SHP77 (cell line): ENCODE data around the gene DSCAM.
"Not testable (repeated sequence)": the region's sequence is repeated elsewhere in the genome, so short reads cannot be mapped to it uniquely, and the experiment has no call there.

Source experiments
- DNase-seq, 2 experiments: peaks; one replicate each; lab custom pipeline; 2025; lab: John Stamatoyannopoulos, UW

DSCAM gene

DNA sequence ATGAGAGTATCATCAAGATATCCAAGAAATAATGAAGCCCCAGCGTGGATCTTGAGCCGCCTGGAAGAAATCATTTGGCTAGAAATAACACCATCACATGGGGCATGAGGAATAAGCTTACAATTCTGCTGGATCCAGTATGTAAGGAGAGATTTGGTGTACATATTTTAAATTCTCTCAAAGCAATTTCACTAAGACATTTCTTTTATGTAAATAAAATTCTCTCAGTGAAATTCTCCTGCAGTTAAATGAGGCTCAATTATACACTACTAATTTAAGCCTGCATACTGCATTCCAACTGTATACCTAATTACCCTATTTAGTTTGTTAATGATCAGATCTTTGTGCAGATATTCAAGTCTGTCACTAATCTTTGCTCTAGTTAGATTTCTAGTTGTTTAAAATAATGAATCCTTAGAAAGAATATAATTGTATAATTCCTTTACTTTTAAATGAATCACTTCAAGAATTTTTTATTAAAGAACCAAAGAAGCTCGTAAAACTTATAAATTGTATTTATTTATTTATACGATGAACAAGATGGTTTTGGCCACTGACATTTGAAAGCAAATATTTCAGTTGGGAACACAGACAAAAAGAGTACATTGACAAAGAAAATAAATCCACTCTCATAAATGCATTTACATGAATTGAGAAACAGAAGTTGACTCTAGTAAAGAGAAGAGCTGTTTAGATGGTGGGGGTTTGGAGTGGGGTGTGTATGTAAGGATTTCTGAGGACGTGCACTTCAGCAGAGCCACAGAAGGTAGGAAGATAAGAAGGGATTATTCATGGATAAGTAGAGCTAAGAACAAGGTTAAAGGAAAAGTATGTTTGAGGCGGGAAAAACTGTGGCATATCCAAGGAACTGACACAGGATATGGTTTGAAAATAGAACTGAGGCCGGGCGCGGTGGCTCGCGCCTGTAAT, 466.8 kb downstream of the DSCAM start:
- DNase-seq = no peak

- no peak for DNase-seq
Observed at GRCh38 chr21:40377135-40377534, 469.8 kb downstream of the DSCAM start.

DNA sequence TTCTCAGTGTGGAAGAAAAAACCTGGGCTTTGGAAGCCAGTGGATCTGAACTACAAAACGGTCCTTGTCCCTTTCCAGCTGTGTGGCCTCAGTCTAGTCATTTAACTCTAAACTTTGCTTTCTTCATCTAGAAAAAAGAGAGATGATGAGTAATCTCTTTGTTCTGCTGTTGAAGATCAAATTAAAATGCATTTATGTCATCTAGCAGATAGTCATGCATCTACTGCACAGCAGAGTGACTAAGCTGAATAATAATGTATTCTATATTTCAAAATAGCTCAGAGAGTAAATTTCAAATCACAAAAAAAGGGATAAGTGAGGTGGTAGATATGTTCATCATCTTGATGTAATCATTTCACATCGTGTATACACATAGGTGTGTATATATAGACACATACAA, 473.2 kb downstream of the DSCAM start:
- DNase-seq = no peak

GRCh38 chr21:40372506-40372905, 474.5 kb downstream of the DSCAM start:
- no peak for DNase-seq

DNA sequence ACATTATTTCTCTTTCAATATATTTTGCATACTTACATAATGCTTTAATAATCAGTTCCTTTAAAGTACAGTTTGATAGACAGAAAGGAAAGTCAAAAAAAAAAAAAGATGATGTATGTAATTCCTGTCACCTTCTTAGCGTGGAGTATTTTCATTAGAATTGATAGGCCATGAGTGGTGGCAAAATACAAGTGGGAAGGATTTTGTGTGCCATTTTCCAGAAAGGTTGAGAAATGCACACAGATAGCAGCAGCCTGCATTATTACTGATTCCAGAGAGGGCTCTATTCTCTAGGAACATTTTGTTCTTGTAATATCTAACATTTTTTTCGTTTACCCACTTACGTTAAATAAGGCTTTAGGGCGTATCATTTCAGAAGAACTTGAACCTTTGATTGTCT, 475.6 kb downstream of the DSCAM start:
- no peak for DNase-seq

- DNase-seq = no peak
Observed at GRCh38 chr21:40356644-40357043, 490.3 kb downstream of the DSCAM start.

DNA sequence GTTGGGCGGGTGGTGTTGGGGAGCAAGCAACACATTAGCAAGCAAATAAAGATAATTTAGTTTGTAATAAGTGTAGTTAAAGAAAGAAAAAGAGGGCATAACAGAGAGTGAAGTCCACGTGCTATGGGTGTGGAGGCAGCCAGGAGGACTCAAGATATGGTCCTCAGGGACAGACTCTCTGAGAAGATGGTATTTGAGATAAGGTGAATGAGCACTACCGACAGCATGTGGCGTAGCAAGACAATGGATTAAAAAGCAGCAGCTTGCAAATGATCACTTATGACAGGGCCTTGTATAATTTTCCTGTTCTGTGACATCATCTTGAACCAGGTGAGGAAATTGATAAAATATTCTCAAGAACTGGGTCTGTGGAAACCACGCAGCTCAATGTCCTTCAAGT, 491.9 kb downstream of the DSCAM start:
- DNase-seq = no peak

GRCh38 chr21:40351006-40351405, 496.0 kb downstream of the DSCAM start:
- no peak for DNase-seq

DNA sequence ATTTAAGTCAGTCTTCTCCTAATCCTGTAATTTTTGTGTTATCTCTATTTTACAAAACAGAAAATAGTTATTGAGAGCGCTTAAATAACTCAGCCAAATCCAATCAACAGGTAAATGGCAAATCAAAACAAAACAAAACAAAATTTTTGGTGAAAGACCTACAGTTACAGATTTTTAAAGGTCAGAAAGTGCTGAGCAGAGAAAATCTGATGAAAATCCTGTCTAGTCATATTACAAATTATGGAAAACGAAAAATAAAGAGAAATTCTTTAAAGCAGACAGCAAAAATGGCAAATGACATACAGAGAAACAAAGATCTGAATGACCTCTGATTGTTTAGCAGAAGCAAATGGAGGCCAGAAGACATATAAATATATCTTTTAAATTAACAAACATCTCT, 497.4 kb downstream of the DSCAM start:
- no peak for DNase-seq

DNA sequence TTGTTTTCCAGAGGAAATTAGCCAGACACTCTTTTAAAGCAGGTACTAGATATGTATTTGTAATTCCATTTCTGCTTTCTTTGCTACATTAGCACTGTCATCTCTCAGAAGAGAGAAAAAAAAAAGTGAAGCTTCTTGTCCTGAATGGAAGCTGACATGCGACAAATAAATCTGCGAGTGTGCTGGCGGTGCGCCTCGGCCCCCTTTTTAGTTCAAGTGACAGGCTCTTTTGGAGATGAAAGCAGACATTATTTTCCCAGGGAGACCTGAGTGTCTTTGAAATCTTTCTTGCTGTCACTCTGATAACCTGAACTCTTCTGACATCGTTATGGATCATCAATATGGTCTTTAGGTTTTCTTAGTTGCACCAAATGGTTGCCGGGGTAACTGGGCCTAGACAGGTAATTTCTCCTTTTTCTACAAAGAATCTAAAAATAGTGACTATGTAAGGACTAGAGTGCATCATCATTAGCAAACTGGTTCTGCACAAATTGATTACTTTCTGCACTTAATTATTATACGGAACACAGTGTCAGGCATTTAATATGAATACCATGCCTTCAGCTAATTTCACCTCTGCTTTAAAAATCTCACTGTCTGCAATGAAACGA, 501.1 kb downstream of the DSCAM start:
- no peak for DNase-seq

DNA sequence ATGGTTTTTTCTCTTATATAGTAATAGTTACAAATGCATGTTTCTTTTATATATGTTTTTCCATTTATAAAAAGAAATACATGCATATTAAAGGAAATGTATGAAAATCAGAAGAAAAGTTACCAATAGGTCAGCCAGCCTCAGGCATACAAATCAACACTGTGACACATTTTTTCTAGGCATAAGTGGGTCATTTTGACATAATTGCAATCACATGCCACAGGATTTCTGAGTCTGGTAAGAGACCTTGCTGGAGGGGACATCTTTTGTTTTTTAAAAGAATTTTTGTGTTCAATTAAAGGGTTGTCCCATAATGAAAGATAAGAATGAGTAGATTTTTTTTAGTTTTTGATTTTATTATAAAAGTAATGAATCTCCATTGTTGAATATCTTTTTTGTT, 506.6 kb downstream of the DSCAM start:
- DNase-seq = no peak

DNA sequence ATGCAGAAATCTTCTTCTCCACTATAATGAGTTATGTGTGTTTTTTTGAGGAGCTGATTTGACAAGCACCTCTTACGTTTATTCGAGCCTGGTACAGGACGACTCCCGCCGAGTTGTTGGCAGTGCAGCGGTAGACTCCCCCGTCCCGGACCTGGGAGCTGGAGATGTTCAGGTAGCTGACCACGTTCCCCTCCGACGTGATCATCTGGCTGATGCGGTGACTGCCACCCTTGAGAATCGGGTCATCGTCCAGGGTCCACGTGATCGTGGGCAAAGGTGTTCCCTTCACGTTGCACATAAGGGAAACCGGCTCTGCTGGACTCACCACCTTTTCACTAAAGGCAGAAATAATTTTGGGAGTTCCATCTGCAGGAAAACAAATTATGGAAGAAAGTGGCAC, 507.9 kb downstream of the DSCAM start:
- no peak for DNase-seq

DNA sequence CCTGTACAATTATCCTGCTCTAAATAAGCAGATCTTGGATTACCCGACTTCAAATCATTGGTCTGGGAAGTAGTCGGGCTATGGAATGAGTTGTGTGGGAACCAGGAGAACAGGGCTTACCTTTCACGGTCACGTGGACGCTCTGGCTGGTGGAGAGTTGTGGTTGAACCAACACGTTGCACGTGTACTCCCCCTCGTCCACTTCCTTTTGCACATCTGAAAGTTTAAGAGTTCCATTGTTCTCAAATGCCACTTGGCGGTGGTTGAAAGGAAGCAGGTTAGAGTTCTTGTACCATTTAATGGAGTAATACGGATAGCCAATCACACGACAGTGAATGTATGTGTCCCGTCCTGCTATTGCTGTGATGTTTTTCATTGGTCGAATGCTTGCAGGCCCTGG, 509.0 kb downstream of the DSCAM start:
- no peak for DNase-seq

- DNase-seq = no peak
Observed at GRCh38 chr21:40335704-40336103, 511.3 kb downstream of the DSCAM start.

DNA sequence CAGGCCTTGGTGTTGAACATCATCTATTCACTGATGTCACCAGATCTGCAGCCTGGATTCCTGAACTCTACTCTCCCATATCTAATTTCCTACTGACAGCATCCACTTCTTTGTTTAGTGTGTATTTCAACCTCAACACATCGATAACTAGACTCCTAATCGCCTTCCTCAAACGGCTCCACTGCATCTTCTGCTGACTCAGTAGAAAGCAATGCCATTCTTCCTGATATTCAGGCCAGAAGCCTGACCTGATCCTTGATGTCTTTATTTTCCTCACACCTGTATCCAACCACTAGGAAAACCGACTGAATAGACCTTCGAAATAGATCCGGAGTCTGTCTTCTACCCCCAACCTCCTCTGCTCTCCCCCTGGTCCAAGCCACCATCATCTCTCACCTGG, 512.8 kb downstream of the DSCAM start:
- no peak for DNase-seq

DNA sequence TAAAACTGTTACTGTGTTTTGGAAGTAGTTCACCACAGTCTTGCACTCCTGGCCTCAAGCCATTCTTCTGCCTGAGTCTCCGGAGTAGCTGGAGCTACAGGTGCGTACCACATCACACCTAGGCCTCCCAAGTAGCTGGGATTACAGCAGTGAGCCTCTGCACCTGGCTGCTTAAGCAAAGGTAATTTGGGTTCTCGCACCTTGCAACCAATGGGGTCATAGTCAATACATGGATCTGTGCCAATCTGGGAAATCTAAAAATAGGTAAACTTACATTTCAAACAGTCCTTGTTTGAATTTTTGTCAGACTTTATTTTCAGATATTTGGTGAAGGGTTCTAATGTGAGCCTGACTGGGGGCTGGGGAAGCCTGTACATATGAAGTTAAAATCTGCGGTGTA, 513.2 kb downstream of the DSCAM start:
- no peak for DNase-seq

GRCh38 chr21:40331804-40332203, 515.2 kb downstream of the DSCAM start:
- no peak for DNase-seq

- DNase-seq = no peak
Observed at GRCh38 chr21:40331172-40331571, 515.8 kb downstream of the DSCAM start.

DNA sequence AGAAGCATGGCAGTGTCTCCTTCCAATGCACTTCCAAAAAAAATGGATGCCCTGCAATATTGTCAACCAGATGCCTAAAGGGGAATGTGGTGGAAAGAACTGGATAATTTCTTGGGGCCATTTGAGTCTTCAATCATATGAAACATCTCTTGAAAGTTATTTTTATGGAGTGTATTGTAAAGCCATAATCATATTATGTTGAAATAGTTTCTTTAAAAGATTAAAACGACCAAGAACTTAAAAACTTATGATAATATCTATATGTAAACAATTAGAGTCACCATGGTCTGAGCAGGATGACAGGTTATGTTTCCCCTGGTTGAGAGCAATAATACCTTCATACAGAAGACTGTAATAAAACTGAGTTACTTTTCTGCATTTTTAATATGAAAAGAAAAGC, 522.6 kb downstream of the DSCAM start:
- no peak for DNase-seq

GRCh38 chr21:40320718-40321117, 526.2 kb downstream of the DSCAM start:
- DNase-seq = not testable (repeated sequence)

DNA sequence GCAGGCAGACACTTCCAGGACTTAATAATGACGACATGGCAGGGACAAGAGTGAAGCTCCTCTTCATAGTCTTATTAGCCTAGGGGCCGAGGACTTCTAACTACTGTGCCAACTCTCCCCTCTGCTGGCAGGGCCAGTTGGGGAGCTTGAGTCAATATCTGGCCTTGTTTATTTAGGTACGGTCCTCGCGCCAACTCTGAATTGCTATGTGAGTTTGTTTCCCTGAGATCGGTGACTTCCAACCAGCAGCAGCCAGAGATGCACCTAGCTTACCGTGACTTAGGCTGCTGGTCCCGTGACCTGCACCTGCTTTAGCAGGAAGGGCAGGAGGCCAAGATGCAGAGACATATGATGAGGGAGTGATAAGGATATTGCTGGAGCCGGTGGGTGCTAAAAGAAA, 528.6 kb downstream of the DSCAM start:
- no peak for DNase-seq

DNA sequence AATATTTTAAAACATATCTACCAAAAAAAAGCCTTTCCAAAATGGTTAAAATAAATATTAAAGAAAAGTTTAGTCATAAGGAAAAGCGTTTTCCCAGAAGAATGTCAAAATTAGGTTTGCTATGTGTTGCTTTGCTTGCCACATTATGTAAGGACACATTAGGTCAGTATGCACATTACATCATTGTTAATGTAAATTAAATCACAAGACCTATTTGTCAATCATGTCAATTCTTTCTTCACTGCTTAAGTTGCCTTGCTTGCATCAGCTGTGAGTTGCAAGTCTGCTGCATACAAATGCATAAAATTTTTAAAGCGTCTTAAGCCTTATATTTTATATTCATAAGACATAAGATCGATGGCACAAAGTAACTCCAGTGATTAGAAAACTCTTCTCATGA, 530.9 kb downstream of the DSCAM start:
- no peak for DNase-seq

DNA sequence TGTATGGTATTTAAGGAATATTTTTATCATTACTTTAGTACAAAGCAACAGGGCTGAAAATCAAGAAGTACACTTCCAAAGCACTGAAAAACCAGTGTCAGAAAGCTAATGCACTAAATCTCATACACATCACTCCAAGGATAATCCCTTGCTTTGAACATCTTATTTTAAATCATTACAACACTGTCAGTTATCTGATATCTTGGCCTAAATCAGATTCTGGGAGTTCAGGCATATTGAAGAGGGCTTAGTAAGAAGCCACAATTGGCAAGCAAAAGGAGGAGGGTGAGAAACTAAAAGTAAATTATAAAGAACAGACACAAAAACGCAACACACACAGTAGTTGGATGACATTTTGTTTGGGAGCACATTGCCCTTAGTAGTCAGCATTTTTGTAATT, 531.3 kb downstream of the DSCAM start:
- DNase-seq = no peak

DNA sequence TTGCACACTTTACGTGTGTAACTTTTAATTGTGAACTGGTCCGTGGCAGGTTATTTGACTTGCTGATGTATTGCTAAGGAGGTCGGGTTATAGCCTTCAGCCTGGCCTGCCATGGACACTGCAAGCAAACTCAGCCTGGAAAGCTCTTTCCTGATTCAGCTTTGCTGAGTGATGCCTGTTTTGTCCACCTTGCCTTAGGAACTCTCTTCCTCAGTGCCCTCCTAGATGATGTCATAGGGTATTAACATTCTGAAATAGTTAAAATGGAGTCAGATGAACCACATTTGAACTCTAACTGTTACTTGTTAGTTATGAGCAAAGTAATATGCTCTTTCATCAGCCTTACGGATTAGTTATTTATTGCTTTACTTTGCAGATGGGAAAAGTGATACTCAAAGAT, 533.7 kb downstream of the DSCAM start:
- no peak for DNase-seq
